GM12801 (cell line): Measurements from ENCODE around the gene ZNF518B.

Source experiments
- TF ChIP-seq, protein P1 (sequence below): IDR thresholded peaks from one replicate; pipeline ENCODE4 v1.5.1; 2011; ENCODE audit warnings: control low read depth; ENCODE audit not compliant: insufficient read length; ENCODE audit errors: extremely low read depth

Gene ZNF518B

DNA sequence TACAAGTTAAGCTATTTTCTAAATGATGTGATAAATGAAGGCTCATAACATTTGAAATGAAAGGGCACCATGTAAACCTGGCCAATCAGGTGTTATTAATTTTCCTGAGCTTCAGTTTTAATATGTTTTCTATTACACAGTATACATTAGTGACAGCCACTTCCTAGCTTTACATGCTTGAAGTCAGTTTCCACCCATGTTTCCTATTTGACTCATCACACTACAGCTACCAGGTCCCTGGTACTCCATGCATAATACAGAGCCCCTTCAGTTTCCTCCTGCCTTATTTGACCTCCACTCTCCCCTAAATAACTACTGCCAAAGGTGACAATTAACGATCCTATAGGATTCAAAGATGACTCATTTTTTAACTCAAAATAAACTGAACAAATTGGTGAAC is 18.3 kb downstream of the ZNF518B start:
- TF ChIP-seq, protein P1, sequence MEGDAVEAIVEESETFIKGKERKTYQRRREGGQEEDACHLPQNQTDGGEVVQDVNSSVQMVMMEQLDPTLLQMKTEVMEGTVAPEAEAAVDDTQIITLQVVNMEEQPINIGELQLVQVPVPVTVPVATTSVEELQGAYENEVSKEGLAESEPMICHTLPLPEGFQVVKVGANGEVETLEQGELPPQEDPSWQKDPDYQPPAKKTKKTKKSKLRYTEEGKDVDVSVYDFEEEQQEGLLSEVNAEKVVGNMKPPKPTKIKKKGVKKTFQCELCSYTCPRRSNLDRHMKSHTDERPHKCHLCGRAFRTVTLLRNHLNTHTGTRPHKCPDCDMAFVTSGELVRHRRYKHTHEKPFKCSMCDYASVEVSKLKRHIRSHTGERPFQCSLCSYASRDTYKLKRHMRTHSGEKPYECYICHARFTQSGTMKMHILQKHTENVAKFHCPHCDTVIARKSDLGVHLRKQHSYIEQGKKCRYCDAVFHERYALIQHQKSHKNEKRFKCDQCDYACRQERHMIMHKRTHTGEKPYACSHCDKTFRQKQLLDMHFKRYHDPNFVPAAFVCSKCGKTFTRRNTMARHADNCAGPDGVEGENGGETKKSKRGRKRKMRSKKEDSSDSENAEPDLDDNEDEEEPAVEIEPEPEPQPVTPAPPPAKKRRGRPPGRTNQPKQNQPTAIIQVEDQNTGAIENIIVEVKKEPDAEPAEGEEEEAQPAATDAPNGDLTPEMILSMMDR = no peak

DNA sequence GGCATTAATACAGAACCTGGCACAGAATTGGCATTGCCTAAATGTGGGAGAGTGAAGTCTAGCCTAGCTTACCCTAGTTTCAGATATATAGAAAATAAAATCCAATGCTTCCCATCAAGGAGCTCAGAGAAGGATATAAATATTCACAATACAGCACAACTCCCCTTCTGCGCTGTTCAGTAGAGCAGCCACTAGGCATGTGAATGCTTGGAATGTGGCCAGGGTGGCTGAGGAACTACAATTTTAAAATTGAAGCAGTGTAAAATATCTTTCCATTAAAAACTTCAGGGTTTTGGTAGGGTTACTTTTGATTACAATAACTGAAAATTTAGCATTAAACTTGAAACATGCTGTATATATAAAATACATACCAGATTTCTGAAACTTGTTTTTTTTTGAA is 19.5 kb downstream of the ZNF518B start:
- TF ChIP-seq, protein P1 = no peak

DNA sequence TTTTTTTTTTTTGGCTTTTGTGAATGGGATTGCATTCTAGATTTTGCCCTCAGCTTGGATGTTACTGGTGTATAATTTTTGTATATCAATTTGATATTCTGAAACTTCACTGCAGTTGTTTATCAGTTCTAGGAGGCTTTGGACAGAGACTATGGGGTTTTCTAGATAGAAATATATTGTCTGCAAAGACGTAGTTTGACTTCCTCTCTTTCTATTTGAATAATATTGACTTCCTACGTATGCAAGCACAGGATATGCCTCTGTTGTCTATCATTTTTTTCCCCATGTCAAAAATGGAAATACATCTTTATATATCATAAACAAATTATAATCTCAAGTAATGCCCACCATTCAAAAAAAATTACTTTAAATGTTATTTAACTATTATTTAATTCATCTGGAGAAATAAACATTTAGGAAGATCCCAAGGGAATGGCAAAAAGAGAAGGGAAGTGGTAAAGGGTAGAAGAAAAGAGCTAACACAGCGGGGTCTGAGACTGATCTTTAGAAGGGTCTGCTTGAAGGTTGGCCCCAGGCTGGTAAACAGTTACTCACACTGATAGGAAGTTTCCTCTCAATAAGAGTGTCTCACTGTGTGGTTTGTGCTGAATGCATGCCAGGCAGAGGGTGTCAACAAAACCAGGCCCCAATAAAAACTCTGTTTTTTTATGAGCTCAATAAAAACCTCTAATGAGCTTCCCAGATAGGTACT is 35.7 kb downstream of the ZNF518B start:
- TF ChIP-seq, protein P1 = no peak

DNA sequence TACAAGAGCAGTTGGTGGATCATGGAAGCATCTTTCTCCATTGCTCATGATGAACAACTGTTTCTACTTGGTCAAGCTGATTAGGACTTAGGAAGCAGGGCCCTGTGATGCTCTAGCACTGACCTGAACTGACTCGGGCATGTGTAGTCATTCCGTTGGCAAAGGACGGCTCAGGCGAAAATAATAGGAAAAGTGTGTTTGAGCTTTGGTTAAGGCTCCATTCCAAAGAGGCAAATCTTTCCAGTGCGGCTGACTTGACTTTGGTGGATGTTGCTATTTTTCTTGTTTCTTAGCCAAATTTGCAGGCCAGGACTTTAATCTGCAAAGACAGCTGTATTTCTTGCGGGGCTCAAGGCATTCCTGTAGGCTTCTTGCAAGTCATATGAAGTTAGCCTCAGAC is 39.5 kb downstream of the ZNF518B start:
- TF ChIP-seq, protein P1 = no peak

DNA sequence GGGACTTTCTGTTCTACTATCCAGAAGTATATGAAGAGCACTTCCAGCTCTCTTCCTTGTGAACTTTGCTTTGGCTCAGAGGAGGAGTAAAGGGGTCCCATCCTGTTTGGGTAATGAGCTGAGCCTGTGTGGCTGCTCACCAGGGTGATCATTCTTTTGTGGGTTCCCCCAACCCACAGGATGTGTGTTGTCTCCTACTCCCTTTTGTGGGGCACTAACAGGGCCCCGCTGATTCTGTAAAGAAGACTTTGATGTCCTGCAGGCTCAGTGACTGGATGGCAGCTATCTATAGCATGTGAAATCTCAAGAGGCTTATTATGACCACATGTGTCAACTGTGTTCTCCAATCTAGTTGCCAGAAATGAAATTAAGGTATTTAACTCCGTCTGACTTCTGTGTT is 40.8 kb downstream of the ZNF518B start:
- TF ChIP-seq, protein P1 = no peak

DNA sequence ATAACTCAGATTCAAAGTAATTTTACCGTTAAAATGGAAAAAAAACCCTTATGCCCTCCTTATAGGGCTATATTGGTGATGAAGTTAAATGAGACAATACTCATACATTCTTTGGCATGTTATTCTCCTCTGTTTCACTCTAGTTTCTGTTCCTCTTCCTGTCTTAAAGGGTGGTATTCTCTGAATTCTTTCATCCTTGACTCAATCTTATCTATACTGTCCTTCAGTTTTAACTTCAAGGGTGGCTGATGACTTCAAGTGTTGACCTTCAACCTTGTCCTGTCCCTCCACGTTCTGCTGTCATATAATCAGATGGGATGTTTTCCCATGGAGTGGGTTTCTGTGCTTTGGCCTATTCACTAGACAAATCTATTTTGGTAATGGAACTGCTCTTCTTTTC is 44.0 kb downstream of the ZNF518B start:
- TF ChIP-seq, protein P1 = no peak

DNA sequence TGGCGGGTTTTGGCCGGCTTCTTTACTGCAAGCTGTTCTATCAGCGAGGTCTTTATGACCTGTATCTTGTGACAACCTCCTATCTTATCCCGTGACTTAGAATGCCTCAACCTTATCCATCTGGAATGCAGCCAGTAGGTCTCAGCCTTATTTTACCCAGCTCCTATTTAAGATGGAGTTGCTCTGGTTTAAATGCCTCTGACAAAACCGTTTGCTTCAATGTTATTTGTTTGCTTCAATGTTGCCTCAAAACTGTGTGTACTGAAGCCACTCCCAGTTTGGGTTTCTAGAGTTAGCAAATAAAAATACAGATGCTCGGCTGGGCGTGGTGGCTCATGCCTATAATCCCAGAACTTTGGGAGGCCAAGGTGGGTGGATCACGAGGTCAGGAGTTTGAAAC is 51.6 kb downstream of the ZNF518B start:
- TF ChIP-seq, protein P1 = no peak
